Activated CD8-positive, alpha-beta memory T cell treated with anti-CD3 and anti-CD28 coated beads for 24 hours (primary cell): ENCODE measurements around the gene CCDC97.
"Not testable (repeated sequence)": the region's sequence is repeated elsewhere in the genome, so short reads cannot be mapped to it uniquely, and the experiment has no call there.

ENCODE experiments used
- DNase-seq: peaks from one replicate; pipeline ENCODE4 v3.0.0-alpha.2; 2020

Gene CCDC97

GRCh38 chr19:41310033-41310831 is at the start of gene CCDC97:
Gene CCDC97 (plus strand): TSS chr19:41310172. CDS start chr19:41310311, 139 bp downstream.
- peak; percentile 97 for DNase-seq

GRCh38 chr19:41261474-41262190 is 48.3 kb upstream of the CCDC97 start:
- DNase-seq = no peak

GRCh38 chr19:41263042-41263849 is 46.7 kb upstream of the CCDC97 start:
- DNase-seq = peak; percentile 87

- peak; percentile 100 for DNase-seq
Measured at GRCh38 chr19:41263850-41264580, 46.0 kb upstream of the CCDC97 start, which contains the start of gene HNRNPUL1. Gene HNRNPUL1 (plus strand): TSS chr19:41264372. CDS start chr19:41264504, 132 bp downstream.

- DNase-seq = peak; percentile 84
Measured at GRCh38 chr19:41264581-41265394, 45.2 kb upstream of the CCDC97 start.

GRCh38 chr19:41265395-41266153 is 44.4 kb upstream of the CCDC97 start:
- DNase-seq = peak; percentile 59

GRCh38 chr19:41269055-41269454 is 40.9 kb upstream of the CCDC97 start:
- DNase-seq = no peak

- no peak for DNase-seq
Measured at GRCh38 chr19:41269571-41269970, 40.4 kb upstream of the CCDC97 start.

- no peak for DNase-seq
Measured at GRCh38 chr19:41273076-41273475, 36.9 kb upstream of the CCDC97 start.

GRCh38 chr19:41274802-41275201 is 35.2 kb upstream of the CCDC97 start:
- DNase-seq = no peak

GRCh38 chr19:41276231-41276630 is 33.7 kb upstream of the CCDC97 start:
- DNase-seq = no peak

- DNase-seq = no peak
Measured at GRCh38 chr19:41278478-41278877, 31.5 kb upstream of the CCDC97 start.

- no peak for DNase-seq
Measured at GRCh38 chr19:41288673-41289530, 21.1 kb upstream of the CCDC97 start.

- not testable (repeated sequence) for DNase-seq
Measured at GRCh38 chr19:41289814-41290213, 20.2 kb upstream of the CCDC97 start.

GRCh38 chr19:41294393-41294792 is 15.6 kb upstream of the CCDC97 start:
- no peak for DNase-seq

- no peak for DNase-seq
Measured at GRCh38 chr19:41295499-41295898, 14.5 kb upstream of the CCDC97 start.

GRCh38 chr19:41296433-41296871 is 13.5 kb upstream of the CCDC97 start:
- no peak for DNase-seq

GRCh38 chr19:41297628-41298347 is 12.2 kb upstream of the CCDC97 start:
- DNase-seq = no peak
